HEK293 (cell line): ENCODE data around the gene GCC1.

Experiments used
- CTCF ChIA-PET: fragments of 350-600 bp; formaldehyde crosslinking; extraction: SDS; loops from one replicate; lab custom pipeline; 2021; ENCODE audit warnings: antibody characterized with exemption; lab: Yijun Ruan, JAX
- POLR2A ChIA-PET: fragments of 300-600 bp; formaldehyde crosslinking; extraction: SDS; loops from one replicate; lab custom pipeline; 2020; ENCODE audit warnings: antibody characterized with exemption, inconsistent platforms; lab: Yijun Ruan, JAX
- H3K27ac ChIP-seq: fragments of 200-500 bp; sonication (Bioruptor generic); 2 replicates; pipeline ENCODE4 v1.5.1; 2014; ENCODE audit warnings: low read depth, low read length, control low read depth, inconsistent platforms; ENCODE audit errors: extremely low read depth
- H3K36me3 ChIP-seq, 2 experiments: fragments of 200-500 bp in 1 of 2; sonication (Bioruptor generic) in 1 of 2; 1 replicate in 1 of 2; 2 replicates in 1 of 2; pipeline ENCODE4 v1.5.1; 2014 to 2017; ENCODE audit warnings: inconsistent platforms in 2 of 2, low read length in 2 of 2; ENCODE audit not compliant: control insufficient read depth in 2 of 2, insufficient read depth in 1 of 2
- H3K4me1 ChIP-seq: fragments of 200-500 bp; sonication (Bioruptor generic); 2 replicates; pipeline ENCODE4 v1.5.1; 2014; ENCODE audit warnings: mild to moderate bottlenecking, low read length, inconsistent platforms; ENCODE audit not compliant: control insufficient read depth, insufficient read depth
- H3K4me3 ChIP-seq: 2 replicates; pipeline ENCODE4 v1.5.1; 2011; ENCODE audit warnings: low read depth, mild to moderate bottlenecking, control low read depth, low read length, moderate library complexity
- H3K9me3 ChIP-seq: fragments of 200-500 bp; sonication (Bioruptor generic); 2 replicates; pipeline ENCODE4 v1.5.1; 2014; ENCODE audit warnings: low read depth, low read length, inconsistent platforms; ENCODE audit not compliant: control insufficient read depth, insufficient read depth
- EGR2 ChIP-seq: fragments of 450-650 bp; formaldehyde crosslinking; IDR thresholded peaks from 2 replicates; pipeline ENCODE4 v1.5.1; 2016; ENCODE audit warnings: low read depth, missing biosample characterization, missing genetic modification characterization
- HOXA7 ChIP-seq: sonication (generic); formaldehyde crosslinking; IDR thresholded peaks from 2 replicates; pipeline ENCODE4 v1.8.1; 2022; ENCODE audit warnings: missing genetic modification reagents, borderline replicate concordance
- PBX3 ChIP-seq: sonication (generic); formaldehyde crosslinking; IDR thresholded peaks from 2 replicates; pipeline ENCODE4 v1.8.1; 2022; ENCODE audit warnings: mild to moderate bottlenecking, moderate library complexity, missing genetic modification reagents
- SCRT2 ChIP-seq: fragments of 450-650 bp; formaldehyde crosslinking; IDR thresholded peaks from 2 replicates; pipeline ENCODE4 v1.5.1; 2016; ENCODE audit warnings: missing biosample characterization, missing genetic modification characterization
- TCF7L2 ChIP-seq: IDR thresholded peaks from 2 replicates; pipeline ENCODE4 v1.6.1; 2011; ENCODE audit warnings: low read depth, mild to moderate bottlenecking, inconsistent platforms, low read length, moderate library complexity, borderline replicate concordance
- YY1 ChIP-seq: fragments of 450-650 bp; formaldehyde crosslinking; IDR thresholded peaks from 2 replicates; pipeline ENCODE4 v1.5.1; 2018; ENCODE audit warnings: missing biosample characterization, missing genetic modification characterization
- ZBTB17 ChIP-seq: fragments of 450-650 bp; formaldehyde crosslinking; IDR thresholded peaks from 2 replicates; pipeline ENCODE4 v1.5.1; 2016; ENCODE audit warnings: missing biosample characterization, missing genetic modification characterization
- ZBTB20 ChIP-seq: fragments of 450-650 bp; formaldehyde crosslinking; IDR thresholded peaks from 2 replicates; pipeline ENCODE4 v1.5.1; 2016; ENCODE audit warnings: missing biosample characterization, missing genetic modification characterization
- ZBTB44 ChIP-seq: fragments of 450-650 bp; IDR thresholded peaks from 2 replicates; pipeline ENCODE4 v1.5.1; 2018; ENCODE audit warnings: missing biosample characterization, mild to moderate bottlenecking, missing genetic modification characterization
- ZFP41 ChIP-seq: fragments of 450-650 bp; formaldehyde crosslinking; IDR thresholded peaks from 2 replicates; pipeline ENCODE4 v1.5.1; 2016; ENCODE audit warnings: missing biosample characterization, missing genetic modification characterization, borderline replicate concordance
- ZNF148 ChIP-seq: fragments of 450-650 bp; formaldehyde crosslinking; IDR thresholded peaks from 2 replicates; pipeline ENCODE4 v1.5.0; 2017; ENCODE audit warnings: missing biosample characterization, missing genetic modification characterization, borderline replicate concordance
- ZNF18 ChIP-seq: fragments of 450-650 bp; formaldehyde crosslinking; IDR thresholded peaks from 2 replicates; pipeline ENCODE4 v1.5.1; 2016; ENCODE audit warnings: missing biosample characterization, missing genetic modification characterization
- ZNF202 ChIP-seq: fragments of 450-650 bp; formaldehyde crosslinking; IDR thresholded peaks from 2 replicates; pipeline ENCODE4 v1.5.1; 2016; ENCODE audit warnings: missing biosample characterization, missing genetic modification characterization, borderline replicate concordance
- ZNF24 ChIP-seq: fragments of 450-650 bp; formaldehyde crosslinking; IDR thresholded peaks from 2 replicates; pipeline ENCODE4 v1.5.1; 2016; ENCODE audit warnings: missing biosample characterization, missing genetic modification characterization
- ZNF366 ChIP-seq: fragments of 450-650 bp; formaldehyde crosslinking; conservative IDR thresholded peaks from 2 replicates; pipeline ENCODE4 v1.5.1; 2016; ENCODE audit warnings: missing biosample characterization, missing genetic modification characterization
- ZNF560 ChIP-seq: fragments of 450-650 bp; formaldehyde crosslinking; IDR thresholded peaks from 2 replicates; pipeline ENCODE4 v1.5.1; 2017; ENCODE audit warnings: missing biosample characterization, missing genetic modification characterization, borderline replicate concordance
- ZNF654 ChIP-seq: fragments of 450-650 bp; formaldehyde crosslinking; IDR thresholded peaks from 2 replicates; pipeline ENCODE4 v1.5.1; 2016; ENCODE audit warnings: low read depth, missing biosample characterization, missing genetic modification characterization
- ZNF677 ChIP-seq: fragments of 450-650 bp; IDR thresholded peaks from 2 replicates; pipeline ENCODE4 v1.5.0; 2018; ENCODE audit warnings: missing biosample characterization, mild to moderate bottlenecking, missing genetic modification characterization, moderate library complexity
- ZSCAN18 ChIP-seq: fragments of 450-650 bp; formaldehyde crosslinking; IDR thresholded peaks from 2 replicates; pipeline ENCODE4 v1.5.1; 2016; ENCODE audit warnings: missing biosample characterization, missing genetic modification characterization

GCC1 gene

GRCh38 chr7:127612263-127612662 is 26.9 kb upstream of the GCC1 start:
- TF ChIP-seq ZNF366 (peak; percentile 94), ZNF654 (tag by site-specific recombination) (no peak), SCRT2 (tag by site-specific recombination) (no peak), EGR2 (tag by site-specific recombination) (0 out of 2 replicates have a peak, but pooled peaks have one; percentile 8), ZBTB17 (tag by site-specific recombination) (peak; percentile 95), ZNF677 (no peak)
- Histone ChIP-seq H3K27ac (no peak overlapping the region), H3K9me3 (no peaks in the 10 kb centered on the region), H3K4me3 (no peak overlapping the region), H3K36me3 (no peaks in the 10 kb centered on the region), H3K4me1 (no peaks in the 10 kb centered on the region)
- ChIA-PET CTCF (interaction anchor here (1.1 kb wide), 1 partner anchor 13 kb away, joined by 3 read pairs; no protein-coding TSS in a partner anchor), POLR2A (no interaction called here)

GRCh38 chr7:127609297-127609696 is 23.9 kb upstream of the GCC1 start:
- no peaks in the 10 kb centered on the region for H3K36me3 ChIP-seq
- ChIA-PET CTCF (interaction anchor here (0.6 kb wide), 1 partner anchor 154 kb away, joined by 4 read pairs; no protein-coding TSS in a partner anchor), POLR2A (no interaction called here)
- no peak for TF ChIP-seq ZBTB20 (tag by site-specific recombination)
- TF ChIP-seq ZNF148, result no peak
- no peak for TF ChIP-seq YY1 (tag by site-specific recombination)
- TF ChIP-seq PBX3 (CRISPR knock-in tag), result no peak
- TF ChIP-seq ZSCAN18, result no peak
- no peak for TF ChIP-seq ZNF560 (tag by site-specific recombination)
- no peak for TF ChIP-seq TCF7L2
- no peak overlapping the region for H3K4me3 ChIP-seq
- H3K9me3 ChIP-seq, result no peaks in the 10 kb centered on the region
- no peaks in the 10 kb centered on the region for H3K4me1 ChIP-seq
- no peak overlapping the region for H3K27ac ChIP-seq

GRCh38 chr7:127608446-127608845 is 23.1 kb upstream of the GCC1 start:
- no peaks in the 10 kb centered on the region for H3K9me3 ChIP-seq
- TF ChIP-seq HOXA7 (no peak), ZNF18 (tag by site-specific recombination) (no peak), ZBTB44 (tag by site-specific recombination) (no peak), ZNF24 (no peak), ZFP41 (tag by site-specific recombination) (no peak), ZNF202 (tag by site-specific recombination) (no peak)
- H3K4me3 ChIP-seq, result no peak overlapping the region
- no peaks in the 10 kb centered on the region for H3K36me3 ChIP-seq
- no peaks in the 10 kb centered on the region for H3K4me1 ChIP-seq
- POLR2A ChIA-PET, result no interaction called here
- no peak overlapping the region for H3K27ac ChIP-seq
- CTCF ChIA-PET, result interaction anchor here (0.7 kb wide), 1 partner anchor 346 kb away, joined by 4 read pairs; no protein-coding TSS in a partner anchor
